Measurements from ENCODE around the gene DYDC2.

Gene DYDC2

GRCh38 chr10:80373502-80373901 lies 16.9 kb downstream of the DYDC2 start:
- DNase-seq, result no peak

GRCh38 chr10:80379701-80380100 lies 23.1 kb downstream of the DYDC2 start:
- no peak for DNase-seq

DNA sequence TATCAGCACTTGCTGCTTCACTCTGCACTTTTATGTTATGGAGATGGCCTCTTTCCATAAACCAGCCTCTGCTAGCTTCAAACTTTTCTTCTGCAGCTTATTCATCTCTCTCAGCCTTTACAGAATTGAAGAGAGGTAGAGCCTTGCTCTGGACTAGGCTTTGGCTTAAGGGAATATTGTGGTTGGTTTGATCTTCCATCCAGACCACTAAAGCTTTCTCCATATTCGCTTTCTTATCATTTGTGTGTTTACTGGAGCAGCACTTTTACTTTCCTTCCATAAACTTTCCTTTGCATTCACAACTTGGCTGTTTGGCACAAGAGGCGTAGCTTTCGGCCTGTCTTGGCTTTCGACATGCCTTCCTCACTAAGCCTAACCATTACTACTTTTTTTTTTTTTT lies 23.6 kb downstream of the DYDC2 start:
- DNase-seq, result no peak

DNA sequence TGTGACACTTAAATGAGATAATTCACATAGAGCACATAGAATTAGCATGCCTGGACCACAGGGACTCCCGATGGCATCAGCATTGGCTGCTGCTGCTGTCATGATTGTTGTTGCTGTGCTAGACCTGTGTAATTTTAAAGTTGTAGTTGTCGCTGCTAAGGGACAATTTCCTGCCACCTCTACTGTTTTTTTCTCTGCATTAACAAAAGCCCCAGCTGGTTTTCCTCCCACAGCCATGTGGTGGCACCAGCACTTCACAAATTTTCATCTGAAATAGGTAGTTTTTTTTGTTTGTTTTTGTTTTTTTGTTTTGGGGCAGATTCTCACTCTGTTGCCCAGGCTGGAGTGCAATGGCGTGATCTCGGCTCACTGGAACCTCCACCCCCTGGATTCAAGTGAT lies 26.4 kb downstream of the DYDC2 start:
- DNase-seq, result peak; percentile 63

GRCh38 chr10:80390740-80391139 lies 34.2 kb downstream of the DYDC2 start:
- DNase-seq, result no peak

DNA sequence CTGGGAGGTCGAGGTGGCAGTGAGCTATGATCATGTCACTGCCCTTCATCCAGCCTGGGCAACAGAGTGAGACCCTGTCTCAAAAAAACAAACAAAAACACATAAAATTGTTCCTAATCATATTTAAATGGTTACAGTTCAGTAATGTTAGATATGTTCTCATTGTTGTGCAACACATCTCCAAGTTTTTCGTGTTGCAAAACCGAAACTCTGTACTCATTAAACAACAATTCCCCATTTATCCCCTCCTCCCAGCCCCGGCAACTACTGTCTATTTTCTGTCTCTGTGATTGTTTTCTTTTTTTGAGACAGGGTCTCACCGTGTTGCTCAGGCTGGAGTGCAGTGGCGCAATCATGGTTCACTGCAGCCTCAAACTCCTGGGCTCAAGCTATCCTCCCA lies 35.7 kb downstream of the DYDC2 start:
- DNase-seq, result no peak

DNA sequence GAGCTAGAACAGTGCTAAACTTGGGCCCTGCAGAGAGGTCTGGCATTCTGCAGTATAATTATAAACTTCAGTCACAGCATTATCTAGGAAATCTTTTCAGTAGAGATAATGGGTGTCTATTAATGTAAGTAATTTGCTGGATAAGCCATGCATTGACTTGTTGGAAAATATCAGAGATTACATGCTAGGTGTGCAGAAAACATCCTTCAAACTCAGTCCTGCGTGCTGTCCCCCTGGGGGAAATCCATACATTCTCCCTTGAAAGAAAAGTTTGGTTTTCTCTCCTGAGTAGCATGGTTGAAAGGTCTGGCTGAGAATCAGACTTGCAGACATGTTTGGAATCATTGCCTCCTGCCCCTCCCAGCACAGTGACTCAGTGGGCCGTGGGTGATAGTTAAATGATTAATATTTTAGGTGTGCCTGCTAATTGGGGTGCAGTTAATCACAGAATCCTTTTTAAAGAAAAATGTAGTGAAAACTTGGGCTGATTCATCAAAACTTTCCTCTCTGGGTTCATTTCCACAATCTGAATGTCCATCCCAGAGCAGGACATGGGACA lies 37.9 kb downstream of the DYDC2 start:
- no peak for DNase-seq

DNA sequence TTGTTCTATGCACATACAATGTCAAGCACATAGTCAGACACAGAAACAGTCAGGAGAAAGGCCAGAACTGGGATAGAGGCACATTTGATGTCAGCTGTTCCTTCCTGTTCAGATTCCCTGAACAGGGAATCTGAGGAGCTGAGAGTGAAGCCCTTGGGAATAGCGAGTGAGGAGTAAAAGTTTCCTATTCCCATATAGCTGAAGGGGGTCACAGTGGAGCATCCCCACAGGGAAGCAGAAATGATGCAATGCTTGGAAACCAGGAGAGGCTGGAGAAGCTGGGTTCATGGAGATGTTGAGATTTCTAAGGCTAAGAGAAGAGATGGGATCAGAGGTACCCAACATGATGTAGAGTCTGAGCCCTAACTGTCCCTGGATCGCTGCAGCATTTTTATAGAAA lies 40.4 kb downstream of the DYDC2 start:
- no peak for DNase-seq

- no peak for DNase-seq
Observed at GRCh38 chr10:80400136-80400804, 43.7 kb downstream of the DYDC2 start.

DNA sequence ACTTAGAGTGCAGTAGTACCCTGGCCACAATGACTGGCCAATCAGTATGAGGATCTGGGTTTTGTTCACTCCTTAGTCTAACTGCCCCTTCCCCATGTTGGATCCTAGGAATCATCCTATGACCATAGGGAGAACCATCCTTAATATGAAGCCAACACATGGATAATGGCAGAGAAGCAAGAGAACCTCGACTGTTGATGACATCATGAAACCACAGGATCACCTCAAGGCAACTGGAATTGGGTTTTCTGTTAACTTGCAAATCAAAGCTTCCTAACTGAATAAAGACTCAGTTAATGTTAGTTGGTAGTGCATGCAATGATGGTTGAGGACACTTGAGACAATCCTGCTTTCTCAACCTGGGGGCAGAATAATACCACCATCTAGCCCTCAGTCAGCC lies 48.5 kb downstream of the DYDC2 start:
- DNase-seq, result no peak

- DNase-seq, result no peak
Observed at GRCh38 chr10:80405626-80406025, 49.0 kb downstream of the DYDC2 start.

GRCh38 chr10:80406204-80406603 lies 49.6 kb downstream of the DYDC2 start:
- no peak for DNase-seq

- DNase-seq, result no peak
Observed at GRCh38 chr10:80407812-80408241, 51.2 kb downstream of the DYDC2 start.

- peak; percentile 76 for DNase-seq
Observed at GRCh38 chr10:80408242-80409101, 51.9 kb downstream of the DYDC2 start, which contains the start of gene PRXL2A. TSS of gene PRXL2A (plus strand) at chr10:80408551. CDS start at chr10:80420468, 11,917 bp downstream.

GRCh38 chr10:80409121-80409520 lies 52.5 kb downstream of the DYDC2 start:
- no peak for DNase-seq

- DNase-seq, result no peak
Observed at GRCh38 chr10:80410122-80410521, 53.5 kb downstream of the DYDC2 start.

DNA sequence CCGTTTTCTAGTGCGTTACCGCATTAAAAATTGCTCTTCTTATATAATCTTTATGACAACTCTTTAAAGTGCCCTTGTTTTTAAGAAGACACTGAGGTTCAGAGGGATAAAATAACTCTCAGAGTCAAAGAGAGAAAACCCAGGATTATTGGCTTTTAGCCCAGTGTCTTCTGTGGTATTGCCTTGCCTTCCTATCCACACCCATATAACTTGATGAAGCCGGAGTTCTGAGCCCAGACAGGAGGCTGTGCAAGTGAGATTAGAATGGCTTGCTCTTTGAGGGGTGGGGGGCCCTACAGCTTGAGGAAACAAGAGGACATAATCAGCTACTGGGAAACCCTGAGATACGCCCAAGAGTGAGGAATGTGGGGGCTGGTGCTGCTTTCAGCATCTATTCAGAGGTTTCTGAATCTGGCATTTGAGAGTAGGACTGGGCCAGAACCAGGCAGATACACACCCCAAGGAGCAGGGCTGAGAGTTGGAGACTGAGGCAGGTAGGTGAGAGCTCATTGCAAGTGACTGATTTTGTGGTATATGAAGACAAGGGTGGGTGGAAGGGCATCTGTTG lies 54.1 kb downstream of the DYDC2 start:
- no peak for DNase-seq

GRCh38 chr10:80411267-80411668 lies 54.7 kb downstream of the DYDC2 start:
- DNase-seq, result no peak

- no peak for DNase-seq
Observed at GRCh38 chr10:80411681-80412220, 55.2 kb downstream of the DYDC2 start.

DNA sequence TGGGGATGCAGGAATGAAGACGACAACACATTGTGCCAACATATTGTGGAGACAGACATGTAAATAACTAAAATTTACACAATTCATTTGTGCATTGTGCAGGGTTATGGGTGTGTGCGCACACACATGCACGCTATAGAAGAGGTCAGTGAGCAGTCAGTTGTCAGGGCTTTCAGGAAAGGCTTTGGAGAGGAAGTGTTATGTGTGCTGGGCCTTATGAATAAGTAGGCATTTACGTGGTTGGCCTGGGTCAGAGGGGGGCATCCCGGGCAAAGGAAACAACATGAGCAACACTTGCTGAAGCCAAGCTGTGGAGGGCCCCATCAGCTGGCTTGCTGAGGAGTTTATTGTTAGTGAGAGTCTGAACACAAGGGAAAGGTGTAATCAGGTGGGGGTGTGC lies 55.9 kb downstream of the DYDC2 start:
- no peak for DNase-seq

DNA sequence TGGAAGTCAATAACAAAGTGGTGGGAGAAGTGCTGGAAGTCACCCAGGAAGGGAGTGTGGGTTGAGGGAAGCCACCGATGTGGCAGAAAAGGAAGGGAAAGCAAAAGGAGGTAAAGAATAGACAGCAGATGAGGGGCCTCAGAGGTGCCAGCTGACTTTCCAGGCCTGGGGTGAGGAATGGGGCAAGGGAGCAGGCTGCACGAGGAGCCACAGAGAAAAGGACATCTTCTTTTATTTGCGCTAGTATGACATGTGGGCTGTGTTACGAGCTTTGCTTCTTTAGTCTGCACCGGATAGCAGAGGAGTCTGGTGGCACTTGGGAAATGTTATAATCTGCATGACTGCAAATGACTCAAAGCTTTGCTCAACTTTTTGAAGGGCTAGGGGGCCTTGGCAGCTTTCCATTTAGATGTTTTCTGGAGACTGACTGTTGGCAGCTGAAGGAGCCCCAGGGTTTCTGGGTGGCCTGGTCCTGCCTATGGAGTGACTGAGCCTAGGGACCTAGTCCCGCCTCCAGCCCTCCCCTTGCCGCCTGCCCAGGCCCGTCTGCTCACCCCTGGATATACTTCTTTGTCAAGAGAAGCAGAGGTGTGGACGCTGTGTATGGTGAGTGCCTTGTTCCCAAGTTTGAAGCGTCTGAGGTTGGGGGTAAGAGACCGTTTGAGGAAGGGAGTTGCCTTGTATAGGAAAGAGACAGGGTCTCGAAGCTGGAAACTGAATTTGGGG lies 56.9 kb downstream of the DYDC2 start:
- no peak for DNase-seq

GRCh38 chr10:80414142-80414895 lies 57.7 kb downstream of the DYDC2 start:
- no peak for DNase-seq

Data from CD4-positive, alpha-beta T cell treated with Interleukin-17A for 1 hour (primary cell).